Pancreas (tissue), 10 donors: ENCODE results near the gene CTIF. TPM values are rescaled to one million over a fixed set of nuclear protein-coding genes. Genes with fewer than 3 reads are reported as not detected.
A peak's percentile ranks its signal among the peaks of the same experiment; 100 is the strongest.

Source experiments
- ATAC-seq, 4 donors: fragments of 200-7000 bp; cut with Tn5 transposase; one replicate each; pipeline versions ENCODE4 v1.8.0 to v1.9.1; 2020; ENCODE audit warnings: mild to moderate bottlenecking in 4 of 4, moderate library complexity in 4 of 4
- DNase-seq, 6 donors: peaks; one replicate each; pipeline ENCODE4 v3.0.0-alpha.2; 2020
- FAIRE-seq: peaks from 2 replicates; lab custom pipeline; 2012; peaks lifted over from hg19 to GRCh38; lab: Jason Lieb, UNC
- H3K27ac ChIP-seq, 4 donors: fragments of 200-600 bp; sonication (generic); 1 replicate in 3 of 4; 2 replicates in 1 of 4; pipeline versions ENCODE4 v1.5.0 to v1.8.0; 2020
- H3K27me3 ChIP-seq, 4 donors: fragments of 200-600 bp; one replicate each; pipeline ENCODE4 v1.8.0; 2021
- H3K36me3 ChIP-seq, 3 donors: fragments of 200-600 bp; sonication (generic) in 1 of 3; one replicate each; pipeline versions ENCODE4 v1.5.0 to v1.8.0; 2020 to 2021
- H3K4me1 ChIP-seq, 3 donors: fragments of 200-600 bp; one replicate each; pipeline ENCODE4 v1.8.0; 2021
- H3K4me3 ChIP-seq, 4 donors: fragments of 200-600 bp; sonication (generic) in 2 of 4; one replicate each; pipeline versions ENCODE4 v1.5.0 to v1.8.0; 2020 to 2021
- H3K9me3 ChIP-seq, 4 donors: fragments of 200-600 bp; one replicate each; pipeline ENCODE4 v1.8.0; 2021
- CTCF ChIP-seq, 4 donors: fragments of 200-600 bp; sonication (generic) in 3 of 4; IDR thresholded peaks; one replicate each; pipeline versions ENCODE4 v1.5.0 to v1.8.0; 2021; ENCODE audit warnings: antibody characterized with exemption in 4 of 4
- WGBS, 2 donors: extraction: QIAGEN DNeasy Blood & Tissue Kit; methylation state at CpG; one replicate each; pipeline ENCODE4 v1.1.7; 2013; 5-methylcytosine and 5-hydroxymethylcytosine counted together
- intact Hi-C, 3 donors: fragments of 100-400 bp; cut with DNase I; formaldehyde crosslinking; loops; one replicate each; pipeline versions ENCODE4 v1.11.1 to v1.14.2; 2022
- polyA plus RNA-seq, 2 donors: library from polyadenylated mRNA; stranded (reverse); fragments of 200-250 nt; gene quantifications; one replicate each; pipeline ENCODE4 v1.2.3, GENCODE V29; 2013
- total RNA-seq, 6 donors: library from RNA; stranded (reverse); fragmentation: NEBNext Ultra II Directional in 4 of 6; extraction: Animal tissue kit (Norgen Biotek cat#: 25700) in 4 of 6; gene quantifications; one replicate each; pipeline versions ENCODE4 v1.2.1 to v1.2.4, GENCODE V29; 2021 to 2023
- donor health status: healthy with polysubstance abuse.
- donor health status: DM: no; HTN: no; CAD: no; lungs with moderate emphysema.
- donor health status: DM: no; HTN: no; CAD: no.
- donor health status: control.
- donor health status: control.
- donor health status: Bipolar disorder and iron deficiency.
- donor health status: DM: yes; HTN: yes; CAD: no.
- donor health status: DM: no; HTN: no; CAD: no.
- donor health status: DM: no; HTN: no; CAD: no.
- donor health status: DM: yes; HTN: yes; CAD: no.

Gene CTIF
- total and polyA plus RNA-seq, 8 donors = 15.1 to 27.4 (median 16.7) TPM

- H3K27ac ChIP-seq = no peak overlapping the region
- WGBS, 2 donors = 87 to 91% methylated on average over 11 of the region's 11 CpGs
- H3K4me1 ChIP-seq = peaks cover 0 to 4% (median 0%) of the 10 kb centered on the region in 3 donors
- FAIRE-seq (no peak), ATAC-seq (no peak), DNase-seq (peak in 1 of 6 donors; percentile 43)
- no peak overlapping the region for H3K4me3 ChIP-seq
- H3K36me3 ChIP-seq = no peaks in the 10 kb centered on the region
- no peaks in the 10 kb centered on the region for H3K9me3 ChIP-seq
- TF ChIP-seq CTCF (IDR thresholded peaks at IDR 0.05) = no peak
- intact Hi-C loops = no loop called here
- H3K27me3 ChIP-seq = no peaks in the 10 kb centered on the region
Measured at GRCh38 chr18:48847807-48848486, 309.1 kb downstream of the CTIF start.

GRCh38 chr18:48848641-48849143, 309.9 kb downstream of the CTIF start:
- no peak for TF ChIP-seq CTCF (IDR thresholded peaks at IDR 0.05)
- H3K27ac ChIP-seq = no peak overlapping the region
- H3K27me3 ChIP-seq = no peaks in the 10 kb centered on the region
- 90 to 93% methylated on average over 13 of the region's 13 CpGs for WGBS, 2 donors
- DNase-seq (peak in 1 of 6 donors; percentile 30), FAIRE-seq (no peak), ATAC-seq (peak in 1 of 4 donors; percentile 19)
- no peaks in the 10 kb centered on the region for H3K36me3 ChIP-seq
- intact Hi-C loops = no loop called here
- H3K9me3 ChIP-seq = no peaks in the 10 kb centered on the region
- H3K4me3 ChIP-seq = no peak overlapping the region
- H3K4me1 ChIP-seq = no peaks in the 10 kb centered on the region

GRCh38 chr18:48850822-48851598, 312.2 kb downstream of the CTIF start:
- Histone ChIP-seq H3K4me1 (no peaks in the 10 kb centered on the region), H3K9me3 (no peaks in the 10 kb centered on the region), H3K36me3 (no peaks in the 10 kb centered on the region), H3K4me3 (no peak overlapping the region), H3K27me3 (no peaks in the 10 kb centered on the region), H3K27ac (peak overlapping the region in 1 of 4 donors; percentile 33)
- FAIRE-seq = no peak
- DNase-seq = peak in 1 of 6 donors; percentile 42
- intact Hi-C loops = no loop called here
- WGBS, 2 donors = 76 to 79% methylated on average over 17 of the region's 17 CpGs
- no peak for TF ChIP-seq CTCF (IDR thresholded peaks at IDR 0.05)
- ATAC-seq = peak in 2 of 4 donors; percentile 11 to 36

GRCh38 chr18:48851599-48851960, 312.7 kb downstream of the CTIF start:
- intact Hi-C loops = no loop called here
- H3K36me3 ChIP-seq = no peaks in the 10 kb centered on the region
- TF ChIP-seq CTCF (IDR thresholded peaks at IDR 0.05) = no peak
- H3K4me1 ChIP-seq = no peaks in the 10 kb centered on the region
- no peak for FAIRE-seq
- no peak overlapping the region for H3K4me3 ChIP-seq
- no peaks in the 10 kb centered on the region for H3K9me3 ChIP-seq
- no peaks in the 10 kb centered on the region for H3K27me3 ChIP-seq
- ATAC-seq = peak in 3 of 4 donors; percentile 31 to 71 (median 43)
- WGBS, 2 donors = 83 to 92% methylated on average over 7 of the region's 7 CpGs
- H3K27ac ChIP-seq = no peak overlapping the region
- DNase-seq = peak in 1 of 6 donors; percentile 43
